GM20000 (cell line): ENCODE results near the gene CAT.

Experiments used
- DNase-seq: peaks from one replicate; pipeline ENCODE4 v3.0.0; 2012; ENCODE audit warnings: low spot score
- CTCF ChIP-seq: IDR thresholded peaks from 2 replicates; pipeline ENCODE4 v1.5.1; 2012; ENCODE audit warnings: mild to moderate bottlenecking, control low read depth; ENCODE audit errors: extremely low read depth, missing control alignments

Gene CAT

GRCh38 chr11:34425867-34426266 is 12.9 kb upstream of the CAT start:
- TF ChIP-seq CTCF: no peak
- no peak for DNase-seq

GRCh38 chr11:34426766-34427185 is 12.0 kb upstream of the CAT start:
- TF ChIP-seq CTCF: no peak
- no peak for DNase-seq

- DNase-seq: no peak
- no peak for TF ChIP-seq CTCF
Observed at GRCh38 chr11:34427186-34427805, 11.4 kb upstream of the CAT start.

GRCh38 chr11:34431979-34432378 is 6.8 kb upstream of the CAT start:
- TF ChIP-seq CTCF: no peak
- DNase-seq: no peak

- no peak for TF ChIP-seq CTCF
- DNase-seq: no peak
Observed at GRCh38 chr11:34432822-34433221, 5.9 kb upstream of the CAT start.

- DNase-seq: no peak
- TF ChIP-seq CTCF: no peak
Observed at GRCh38 chr11:34433899-34434298, 4.8 kb upstream of the CAT start.

- no peak for TF ChIP-seq CTCF
- no peak for DNase-seq
Observed at GRCh38 chr11:34437224-34438125, 1.3 kb upstream of the CAT start.
